ENCODE measurements around the gene RFX1.

GRCh38 chr19:13983213-13983889 lies 22.8 kb downstream of the RFX1 start:
- TF ChIP-seq EP300 (IDR thresholded peaks at IDR 0.05) (no peak), POLR2AphosphoS5 (IDR thresholded peaks at IDR 0.05) (no peak), POLR2A (IDR thresholded peaks at IDR 0.05) (no peak)
- TF ChIP-seq, protein P1, sequence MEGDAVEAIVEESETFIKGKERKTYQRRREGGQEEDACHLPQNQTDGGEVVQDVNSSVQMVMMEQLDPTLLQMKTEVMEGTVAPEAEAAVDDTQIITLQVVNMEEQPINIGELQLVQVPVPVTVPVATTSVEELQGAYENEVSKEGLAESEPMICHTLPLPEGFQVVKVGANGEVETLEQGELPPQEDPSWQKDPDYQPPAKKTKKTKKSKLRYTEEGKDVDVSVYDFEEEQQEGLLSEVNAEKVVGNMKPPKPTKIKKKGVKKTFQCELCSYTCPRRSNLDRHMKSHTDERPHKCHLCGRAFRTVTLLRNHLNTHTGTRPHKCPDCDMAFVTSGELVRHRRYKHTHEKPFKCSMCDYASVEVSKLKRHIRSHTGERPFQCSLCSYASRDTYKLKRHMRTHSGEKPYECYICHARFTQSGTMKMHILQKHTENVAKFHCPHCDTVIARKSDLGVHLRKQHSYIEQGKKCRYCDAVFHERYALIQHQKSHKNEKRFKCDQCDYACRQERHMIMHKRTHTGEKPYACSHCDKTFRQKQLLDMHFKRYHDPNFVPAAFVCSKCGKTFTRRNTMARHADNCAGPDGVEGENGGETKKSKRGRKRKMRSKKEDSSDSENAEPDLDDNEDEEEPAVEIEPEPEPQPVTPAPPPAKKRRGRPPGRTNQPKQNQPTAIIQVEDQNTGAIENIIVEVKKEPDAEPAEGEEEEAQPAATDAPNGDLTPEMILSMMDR (IDR thresholded peaks at IDR 0.05): no peak
